ENCODE results near the gene TMEM273. TPM values are rescaled to one million over a fixed set of nuclear protein-coding genes. Genes with fewer than 3 reads are reported as not detected.
A peak's percentile ranks its signal among the peaks of the same experiment; 100 is the strongest.
"Not testable (repeated sequence)": the region's sequence is repeated elsewhere in the genome, so short reads cannot be mapped to it uniquely, and the experiment has no call there.

The TMEM273 gene
- total RNA-seq, 4 donors from 2014 or later, result 3.2 to 12.2 (median 7.1) TPM

DNA sequence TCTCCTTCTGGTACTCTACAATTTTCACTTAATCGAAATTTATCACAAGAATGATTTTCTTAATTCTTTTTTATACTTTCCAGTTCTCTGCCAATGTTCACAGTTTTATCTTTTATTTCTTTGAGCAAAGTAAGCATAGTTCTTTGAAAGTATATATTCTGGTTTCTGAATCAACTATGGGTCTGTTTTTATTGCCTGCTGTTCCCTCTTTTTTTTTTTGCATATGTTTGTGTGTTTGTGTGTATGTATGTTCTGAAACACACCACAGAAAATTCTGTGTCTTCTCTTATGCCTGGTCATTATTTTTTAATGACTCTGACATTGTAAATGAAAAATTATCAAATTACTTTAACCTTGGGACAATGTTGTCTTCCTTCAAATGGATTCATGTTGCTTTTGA is 15.9 kb upstream of the TMEM273 start:
- no peak overlapping the region for H3K4me3 ChIP-seq (ENCODE audit: low read depth, poor library complexity, severe bottlenecking)
- 72 to 87% methylated on average over 1 of the region's 1 CpG for WGBS, 2 donors
- no peak for DNase-seq (ENCODE audit: low spot score in 2 of 2)
- intact Hi-C loops (cut with DNase I; ENCODE audit: low total_unique reads), result no loop called here
- TF ChIP-seq, protein P1, sequence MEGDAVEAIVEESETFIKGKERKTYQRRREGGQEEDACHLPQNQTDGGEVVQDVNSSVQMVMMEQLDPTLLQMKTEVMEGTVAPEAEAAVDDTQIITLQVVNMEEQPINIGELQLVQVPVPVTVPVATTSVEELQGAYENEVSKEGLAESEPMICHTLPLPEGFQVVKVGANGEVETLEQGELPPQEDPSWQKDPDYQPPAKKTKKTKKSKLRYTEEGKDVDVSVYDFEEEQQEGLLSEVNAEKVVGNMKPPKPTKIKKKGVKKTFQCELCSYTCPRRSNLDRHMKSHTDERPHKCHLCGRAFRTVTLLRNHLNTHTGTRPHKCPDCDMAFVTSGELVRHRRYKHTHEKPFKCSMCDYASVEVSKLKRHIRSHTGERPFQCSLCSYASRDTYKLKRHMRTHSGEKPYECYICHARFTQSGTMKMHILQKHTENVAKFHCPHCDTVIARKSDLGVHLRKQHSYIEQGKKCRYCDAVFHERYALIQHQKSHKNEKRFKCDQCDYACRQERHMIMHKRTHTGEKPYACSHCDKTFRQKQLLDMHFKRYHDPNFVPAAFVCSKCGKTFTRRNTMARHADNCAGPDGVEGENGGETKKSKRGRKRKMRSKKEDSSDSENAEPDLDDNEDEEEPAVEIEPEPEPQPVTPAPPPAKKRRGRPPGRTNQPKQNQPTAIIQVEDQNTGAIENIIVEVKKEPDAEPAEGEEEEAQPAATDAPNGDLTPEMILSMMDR (IDR thresholded peaks at IDR 0.05), result no peak

DNA sequence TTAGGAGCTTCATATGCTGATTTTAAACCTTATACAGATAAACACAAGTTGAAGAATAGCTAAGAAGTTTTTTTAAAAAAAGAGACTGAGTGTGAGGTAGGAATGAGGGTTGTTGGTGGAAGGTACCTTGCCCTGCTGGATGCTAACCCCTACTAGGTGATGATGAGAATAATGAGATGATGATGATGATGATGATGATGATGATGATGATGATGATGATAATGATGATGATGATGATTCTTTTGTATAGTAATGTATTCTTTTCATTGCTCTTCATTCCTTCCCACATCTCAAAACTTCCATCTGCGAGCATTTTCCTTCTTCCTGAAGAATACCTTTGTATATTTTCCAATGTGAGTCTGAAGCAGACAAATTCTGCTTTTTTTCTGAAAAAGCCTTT is 14.1 kb upstream of the TMEM273 start:
- no peak for DNase-seq (ENCODE audit: low spot score in 2 of 2)
- TF ChIP-seq POLR2A (IDR thresholded peaks at IDR 0.05), result no peak
- TF ChIP-seq, protein P1 (IDR thresholded peaks at IDR 0.05), result no peak
- intact Hi-C loops (cut with DNase I; ENCODE audit: low total_unique reads), result no loop called here
- no peak overlapping the region for H3K4me3 ChIP-seq (ENCODE audit: low read depth, poor library complexity, severe bottlenecking)
- 89 to 90% methylated on average over 1 of the region's 1 CpG for WGBS, 2 donors

DNA sequence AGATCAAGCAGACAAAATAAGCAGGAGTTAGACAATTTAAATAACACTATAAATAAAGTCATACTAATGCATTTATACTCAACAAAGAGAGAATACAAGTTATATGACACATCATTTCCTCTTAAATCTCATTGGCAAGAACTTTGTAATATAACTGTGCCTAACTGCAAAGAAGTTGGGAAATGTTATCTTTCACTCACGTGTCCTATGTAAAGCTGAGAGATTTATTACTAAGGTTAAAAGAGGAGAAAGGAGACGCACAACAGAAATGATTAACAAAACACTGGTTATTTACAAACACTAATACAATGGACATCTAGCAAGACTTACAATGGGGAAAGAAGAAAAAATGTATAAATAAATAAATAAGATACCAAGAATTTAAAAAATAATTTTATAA is 12.7 kb upstream of the TMEM273 start:
- 29 to 33% methylated on average over 2 of the region's 2 CpGs for whole genome bisulfite sequencing, 2 donors
- intact Hi-C loops (cut with DNase I; ENCODE audit: low total_unique reads), result no loop called here
- H3K4me3 ChIP-seq (ENCODE audit: low read depth, poor library complexity, severe bottlenecking), result no peak overlapping the region

DNA sequence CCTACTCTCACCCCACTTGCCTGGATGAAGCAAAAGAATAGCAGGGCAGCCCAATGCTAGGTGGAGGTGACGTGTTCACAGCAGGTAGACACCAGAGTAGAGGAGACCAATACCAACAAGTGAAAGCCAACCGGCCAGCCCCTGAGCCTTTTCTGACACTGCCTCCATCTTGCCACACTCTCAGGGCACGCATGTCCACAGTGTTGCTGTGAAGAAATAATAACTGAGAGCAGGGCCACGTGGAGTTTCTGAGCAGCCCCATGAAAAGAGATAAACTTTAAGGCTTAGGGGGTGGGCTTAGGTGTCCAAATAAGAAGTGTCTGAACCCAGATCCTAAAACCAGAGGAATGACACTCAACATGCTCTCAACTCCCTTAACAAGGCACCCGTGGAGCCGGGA is 9.0 kb upstream of the TMEM273 start:
- WGBS, 2 donors, result 89 to 93% methylated on average over 6 of the region's 6 CpGs
- DNase-seq (ENCODE audit: low spot score in 2 of 2), result peak in 1 of 2 donors; percentile 6
- H3K4me3 ChIP-seq (ENCODE audit: low read depth, poor library complexity, severe bottlenecking), result no peak overlapping the region
- TF ChIP-seq, protein P1 (IDR thresholded peaks at IDR 0.05), result no peak
- no peak for TF ChIP-seq POLR2A (IDR thresholded peaks at IDR 0.05)
- intact Hi-C loops (cut with DNase I; ENCODE audit: low total_unique reads), result no loop called here

More for the DNA sequence above, 12.7 kb upstream of the TMEM273 start:
- no peak for DNase-seq (ENCODE audit: low spot score in 2 of 2)
- no peak for TF ChIP-seq POLR2A (IDR thresholded peaks at IDR 0.05)
- TF ChIP-seq, protein P1 (IDR thresholded peaks at IDR 0.05), result no peak

DNA sequence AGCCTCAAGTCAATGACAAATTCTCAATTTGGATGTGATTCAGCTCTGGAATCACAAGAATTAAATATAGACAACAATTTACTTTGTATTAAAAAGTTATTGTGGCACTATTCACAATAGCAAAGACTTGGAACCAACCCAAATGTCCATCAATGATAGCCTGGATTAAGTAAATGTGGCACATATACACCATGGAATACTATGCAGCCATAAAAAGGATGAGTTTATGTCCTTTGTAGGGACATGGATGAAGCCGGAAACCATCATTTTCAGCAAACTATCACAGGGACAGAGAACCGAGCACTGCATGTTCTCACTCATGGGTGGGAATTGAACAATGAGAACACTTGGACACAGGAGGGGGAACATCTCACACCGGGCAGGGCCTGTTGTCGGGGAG is 7.7 kb upstream of the TMEM273 start:
- WGBS, 2 donors, result 94 to 95% methylated on average over 4 of the region's 4 CpGs
- intact Hi-C loops (cut with DNase I; ENCODE audit: low total_unique reads); H3K4me3 ChIP-seq (ENCODE audit: low read depth, poor library complexity, severe bottlenecking): not testable (repeated sequence)
- peak in 1 of 2 donors; percentile 6 for DNase-seq (ENCODE audit: low spot score in 2 of 2)

DNA sequence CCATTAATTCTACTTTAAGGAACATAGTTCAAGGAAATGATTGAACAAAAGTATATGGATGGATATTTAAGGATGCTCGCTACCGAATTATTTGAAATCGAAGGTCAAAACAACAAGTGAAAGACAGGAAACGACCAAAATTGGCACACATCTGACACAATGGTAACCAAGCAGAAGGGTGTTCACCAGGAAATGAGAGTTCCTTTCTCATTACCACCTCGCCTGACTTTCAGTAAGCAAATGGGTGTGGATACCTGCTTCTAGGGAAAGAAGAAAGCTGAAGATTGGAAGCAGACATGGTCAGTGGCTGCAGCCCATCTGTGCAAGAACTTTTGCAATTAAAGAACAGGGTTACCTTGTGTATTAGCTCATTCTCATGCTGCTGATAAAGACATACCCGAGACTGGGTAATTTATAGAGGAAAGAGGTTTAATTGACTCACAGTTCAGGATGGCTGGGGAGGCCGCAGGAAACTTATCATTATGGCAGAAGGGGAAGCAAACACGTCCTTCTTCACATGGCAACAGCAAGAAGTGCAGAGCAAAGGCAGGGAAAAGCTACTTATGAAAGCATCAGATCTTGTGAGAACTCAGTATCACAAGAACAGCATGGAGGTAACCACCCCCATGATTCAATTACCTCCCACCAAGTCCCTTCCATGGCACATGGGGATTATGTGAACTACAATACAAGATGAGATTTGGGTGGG is 6.2 kb upstream of the TMEM273 start:
- intact Hi-C loops (cut with DNase I; ENCODE audit: low total_unique reads), result loop anchor here (5.0 kb wide), 1 partner anchor 437 kb away; no protein-coding TSS in a partner anchor
- peak in 1 of 2 donors; percentile 6 for DNase-seq (ENCODE audit: low spot score in 2 of 2)
- WGBS, 2 donors, result 63 to 68% methylated on average over 8 of the region's 8 CpGs
- TF ChIP-seq, protein P1 (IDR thresholded peaks at IDR 0.05), result no peak
- TF ChIP-seq POLR2A (IDR thresholded peaks at IDR 0.05), result no peak
- no peak overlapping the region for H3K4me3 ChIP-seq (ENCODE audit: low read depth, poor library complexity, severe bottlenecking)

Data from lower leg skin (tissue), 4 donors.